ENCODE measurements around the gene RGS6. TPM values are rescaled to one million over a fixed set of nuclear protein-coding genes. Genes with fewer than 3 reads are reported as not detected.

RGS6 gene
- total RNA-seq, 1 donor from 2014 or later = 0.34 TPM

DNA sequence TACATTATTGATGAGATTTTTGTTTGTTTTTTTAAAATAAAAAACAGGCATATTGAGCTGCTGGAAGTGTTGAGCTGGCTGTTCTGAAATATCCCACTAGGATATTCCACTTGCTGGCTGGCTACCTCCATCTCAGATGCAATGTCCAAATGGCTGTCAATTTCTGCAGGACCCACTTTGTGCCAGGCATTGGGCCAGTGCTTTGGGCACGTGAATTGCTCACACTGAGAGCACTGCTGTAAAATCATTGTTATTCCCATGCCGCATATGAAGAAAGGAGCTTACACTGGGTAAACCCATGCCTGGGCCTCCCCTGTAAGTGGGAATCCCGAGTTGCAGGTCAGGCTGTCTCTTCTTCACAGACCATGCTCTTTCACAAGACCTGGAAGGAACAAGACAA, 56.7 kb downstream of the RGS6 start:
- Histone ChIP-seq H3K4me1 (ENCODE audit: insufficient read depth, low read length) (no peaks in the 10 kb centered on the region), H3K27ac (ENCODE audit: low read depth, low read length) (no peak overlapping the region), H2AFZ (ENCODE audit: low read depth, low read length) (no peak overlapping the region), H4K20me1 (ENCODE audit: insufficient read depth, low read length) (no peaks in the 10 kb centered on the region), H3K4me2 (ENCODE audit: low read length) (no peak overlapping the region), H3K9me3 (ENCODE audit: insufficient read depth, low read depth, low read length) (no peaks in the 10 kb centered on the region), H3K36me3 (ENCODE audit: insufficient read depth, low read length) (no peaks in the 10 kb centered on the region), H3K79me2 (ENCODE audit: insufficient read depth, low read length) (no peaks in the 10 kb centered on the region), H3K9ac (ENCODE audit: low read length) (no peak overlapping the region), H3K4me3 (ENCODE audit: insufficient read depth, low read depth, low read length) (no peak overlapping the region), H3K27me3 (ENCODE audit: insufficient read depth, low read length) (no peaks in the 10 kb centered on the region)
- no peak for FAIRE-seq
- Mint-ChIP-seq H3K4me3 (ENCODE audit: unreplicated experiment) (no peak overlapping the region), H3K27ac (ENCODE audit: unreplicated experiment) (no peak overlapping the region), H3K27me3 (ENCODE audit: low read depth, unreplicated experiment) (peaks cover 3% of the 10 kb centered on the region), H3K9me3 (ENCODE audit: unreplicated experiment) (peaks cover 2% of the 10 kb centered on the region), H3K4me1 (ENCODE audit: low read depth, unreplicated experiment) (no peaks in the 10 kb centered on the region), H3K36me3 (ENCODE audit: low read depth, unreplicated experiment) (no peaks in the 10 kb centered on the region)
- DNase-seq (ENCODE audit: low read depth) = no peak
- TF ChIP-seq, protein P1, sequence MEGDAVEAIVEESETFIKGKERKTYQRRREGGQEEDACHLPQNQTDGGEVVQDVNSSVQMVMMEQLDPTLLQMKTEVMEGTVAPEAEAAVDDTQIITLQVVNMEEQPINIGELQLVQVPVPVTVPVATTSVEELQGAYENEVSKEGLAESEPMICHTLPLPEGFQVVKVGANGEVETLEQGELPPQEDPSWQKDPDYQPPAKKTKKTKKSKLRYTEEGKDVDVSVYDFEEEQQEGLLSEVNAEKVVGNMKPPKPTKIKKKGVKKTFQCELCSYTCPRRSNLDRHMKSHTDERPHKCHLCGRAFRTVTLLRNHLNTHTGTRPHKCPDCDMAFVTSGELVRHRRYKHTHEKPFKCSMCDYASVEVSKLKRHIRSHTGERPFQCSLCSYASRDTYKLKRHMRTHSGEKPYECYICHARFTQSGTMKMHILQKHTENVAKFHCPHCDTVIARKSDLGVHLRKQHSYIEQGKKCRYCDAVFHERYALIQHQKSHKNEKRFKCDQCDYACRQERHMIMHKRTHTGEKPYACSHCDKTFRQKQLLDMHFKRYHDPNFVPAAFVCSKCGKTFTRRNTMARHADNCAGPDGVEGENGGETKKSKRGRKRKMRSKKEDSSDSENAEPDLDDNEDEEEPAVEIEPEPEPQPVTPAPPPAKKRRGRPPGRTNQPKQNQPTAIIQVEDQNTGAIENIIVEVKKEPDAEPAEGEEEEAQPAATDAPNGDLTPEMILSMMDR (IDR thresholded peaks at IDR 0.05; ENCODE audit: insufficient read depth, low read depth, low read length) = no peak
- TF ChIP-seq EZH2 (IDR thresholded peaks at IDR 0.05; ENCODE audit: insufficient read depth, low read length) = no peak

DNA sequence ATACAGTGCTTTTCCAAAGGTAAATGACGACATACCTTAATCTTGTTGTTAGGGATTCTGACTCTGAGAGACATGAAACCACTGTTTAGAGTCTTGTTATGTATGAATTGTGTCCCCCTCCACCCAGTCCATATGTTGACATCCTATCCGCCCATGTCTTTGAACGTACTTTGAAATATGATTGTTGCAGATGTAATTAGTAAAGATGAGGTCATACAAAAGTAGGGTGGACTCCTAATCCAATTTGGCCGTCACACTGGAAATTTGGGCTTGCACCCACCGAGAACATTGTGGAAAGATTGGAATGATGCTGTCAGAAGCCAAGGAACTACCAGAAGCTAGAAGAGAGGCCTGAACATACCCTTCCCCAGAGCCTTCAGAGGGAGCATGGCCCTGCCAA, 62.2 kb downstream of the RGS6 start:
- H3K9ac ChIP-seq (ENCODE audit: low read length) = no peak overlapping the region
- no peaks in the 10 kb centered on the region for H3K36me3 ChIP-seq (ENCODE audit: insufficient read depth, low read length)
- no peak overlapping the region for H3K4me3 ChIP-seq (ENCODE audit: insufficient read depth, low read depth, low read length)
- H3K9me3 ChIP-seq (ENCODE audit: insufficient read depth, low read depth, low read length) = no peaks in the 10 kb centered on the region
- H3K4me2 ChIP-seq (ENCODE audit: low read length) = no peak overlapping the region
- Mint-ChIP-seq H3K27me3 (ENCODE audit: low read depth, unreplicated experiment) (peaks cover 3% of the 10 kb centered on the region), H3K4me3 (ENCODE audit: unreplicated experiment) (no peak overlapping the region), H3K9me3 (ENCODE audit: unreplicated experiment) (no peaks in the 10 kb centered on the region), H3K36me3 (ENCODE audit: low read depth, unreplicated experiment) (no peaks in the 10 kb centered on the region), H3K27ac (ENCODE audit: unreplicated experiment) (no peak overlapping the region), H3K4me1 (ENCODE audit: low read depth, unreplicated experiment) (no peaks in the 10 kb centered on the region)
- H3K27me3 ChIP-seq (ENCODE audit: insufficient read depth, low read length) = no peaks in the 10 kb centered on the region
- no peak overlapping the region for H2AFZ ChIP-seq (ENCODE audit: low read depth, low read length)
- TF ChIP-seq EZH2 (IDR thresholded peaks at IDR 0.05; ENCODE audit: insufficient read depth, low read length) = no peak
- TF ChIP-seq, protein P1 (IDR thresholded peaks at IDR 0.05; ENCODE audit: insufficient read depth, low read depth, low read length) = no peak
- DNase-seq (ENCODE audit: low read depth) (no peak), FAIRE-seq (no peak)
- no peaks in the 10 kb centered on the region for H4K20me1 ChIP-seq (ENCODE audit: insufficient read depth, low read length)
- no peak overlapping the region for H3K27ac ChIP-seq (ENCODE audit: low read depth, low read length)
- H3K79me2 ChIP-seq (ENCODE audit: insufficient read depth, low read length) = no peaks in the 10 kb centered on the region
- H3K4me1 ChIP-seq (ENCODE audit: insufficient read depth, low read length) = no peaks in the 10 kb centered on the region

DNA sequence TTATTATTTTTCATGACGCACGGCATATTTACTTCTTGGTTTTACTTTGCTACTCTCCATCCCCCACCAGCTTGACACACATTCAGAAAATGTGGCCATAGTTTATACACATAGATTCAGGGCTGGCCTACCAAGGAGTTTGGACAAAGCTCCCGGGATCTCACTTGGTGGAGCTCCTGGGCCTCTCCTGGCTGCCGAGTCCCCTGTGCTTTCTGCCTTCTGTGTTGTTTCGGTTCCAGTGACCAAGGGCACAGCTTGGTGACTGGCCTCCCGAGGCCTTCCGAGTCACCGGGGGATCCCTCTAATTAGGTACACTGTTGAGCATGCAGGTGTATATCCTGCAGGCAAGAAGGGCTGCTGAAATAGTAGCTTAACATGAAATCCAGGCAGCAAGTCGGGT, 63.5 kb downstream of the RGS6 start:
- FAIRE-seq = no peak

More for the DNA sequence above, 63.5 kb downstream of the RGS6 start:
- Mint-ChIP-seq H3K36me3 (ENCODE audit: low read depth, unreplicated experiment) (no peaks in the 10 kb centered on the region), H3K4me1 (ENCODE audit: low read depth, unreplicated experiment) (no peaks in the 10 kb centered on the region), H3K27ac (ENCODE audit: unreplicated experiment) (no peak overlapping the region), H3K9me3 (ENCODE audit: unreplicated experiment) (no peaks in the 10 kb centered on the region), H3K27me3 (ENCODE audit: low read depth, unreplicated experiment) (peaks cover under 1% of the 10 kb centered on the region), H3K4me3 (ENCODE audit: unreplicated experiment) (no peak overlapping the region)
- Histone ChIP-seq H3K9ac (ENCODE audit: low read length) (no peak overlapping the region), H3K79me2 (ENCODE audit: insufficient read depth, low read length) (no peaks in the 10 kb centered on the region), H4K20me1 (ENCODE audit: insufficient read depth, low read length) (no peaks in the 10 kb centered on the region), H3K4me1 (ENCODE audit: insufficient read depth, low read length) (no peaks in the 10 kb centered on the region), H3K27me3 (ENCODE audit: insufficient read depth, low read length) (no peaks in the 10 kb centered on the region), H3K36me3 (ENCODE audit: insufficient read depth, low read length) (no peaks in the 10 kb centered on the region), H3K4me3 (ENCODE audit: insufficient read depth, low read depth, low read length) (no peak overlapping the region), H3K9me3 (ENCODE audit: insufficient read depth, low read depth, low read length) (no peaks in the 10 kb centered on the region), H2AFZ (ENCODE audit: low read depth, low read length) (no peak overlapping the region), H3K4me2 (ENCODE audit: low read length) (no peak overlapping the region), H3K27ac (ENCODE audit: low read depth, low read length) (no peak overlapping the region)
- TF ChIP-seq, protein P1 (IDR thresholded peaks at IDR 0.05; ENCODE audit: insufficient read depth, low read depth, low read length) = no peak
- TF ChIP-seq EZH2 (IDR thresholded peaks at IDR 0.05; ENCODE audit: insufficient read depth, low read length) = no peak
- no peak for DNase-seq (ENCODE audit: low read depth)

Data from astrocyte (in vitro differentiated cells and primary cell).